IMR-90 (cell line): Measurements from ENCODE around the gene TREML2. TPM values are rescaled to one million over a fixed set of nuclear protein-coding genes. Genes with fewer than 3 reads are reported as not detected.

Source experiments
- ATAC-seq: fragments of 200-7000 bp; cut with Tn5 transposase; 2 replicates; pipeline ENCODE4 v1.9.1; 2020; ENCODE audit warnings: low read depth, mild to moderate bottlenecking, moderate library complexity
- BruUV-seq: library from RNA; stranded (reverse); fragments of 400-500 nt; replicated peaks from 2 replicates; lab custom pipeline; 2021; lab: Mats Ljungman, UMichigan
- CTCF ChIA-PET: fragments of 300-600 bp; formaldehyde crosslinking; extraction: SDS; loops from one replicate; lab custom pipeline; 2021; ENCODE audit warnings: antibody characterized with exemption; lab: Yijun Ruan, JAX
- POLR2A ChIA-PET: fragments of 300-600 bp; sonication (Branson Sonifier 250); formaldehyde crosslinking; loops from one replicate; lab custom pipeline; 2022; ENCODE audit warnings: antibody characterized with exemption; ENCODE audit not compliant: unreplicated experiment; lab: Charles Lee
- DNase-seq: peaks from one replicate; pipeline ENCODE4 v3.0.0; 2013
- H2AFZ ChIP-seq: replicated peaks from 2 replicates; pipeline ENCODE3; 2013; ENCODE audit warnings: low read length, mild to moderate bottlenecking; ENCODE audit not compliant: poor library complexity
- H2AK5ac ChIP-seq: 2 replicates; pipeline ENCODE4 v1.6.1; 2013; ENCODE audit warnings: low read depth, low read length, inconsistent platforms
- H2AK9ac ChIP-seq: replicated peaks from 2 replicates; pipeline ENCODE3; 2013; ENCODE audit warnings: mild to moderate bottlenecking, low read depth, low read length, moderate library complexity; ENCODE audit not compliant: poor library complexity
- H2BK120ac ChIP-seq: 2 replicates; pipeline ENCODE4 v1.6.1; 2013; ENCODE audit warnings: low read depth, low read length, inconsistent platforms
- H2BK15ac ChIP-seq: 3 replicates; pipeline ENCODE4 v1.6.1; 2013; ENCODE audit warnings: low read depth, low read length, inconsistent platforms
- H2BK20ac ChIP-seq: 2 replicates; pipeline ENCODE4 v1.6.1; 2013; ENCODE audit warnings: low read depth, mild to moderate bottlenecking, inconsistent platforms, low read length, moderate library complexity
- H2BK5ac ChIP-seq: 2 replicates; pipeline ENCODE4 v1.6.1; 2013; ENCODE audit warnings: mild to moderate bottlenecking, low read depth, low read length, inconsistent platforms; ENCODE audit not compliant: poor library complexity, severe bottlenecking
- H3K14ac ChIP-seq: replicated peaks from 2 replicates; pipeline ENCODE4 v1.6.1; 2013; ENCODE audit warnings: low read depth, low read length, inconsistent platforms
- H3K18ac ChIP-seq: 2 replicates; pipeline ENCODE4 v1.6.1; 2013; ENCODE audit warnings: low read depth, low read length, control low read depth
- H3K23ac ChIP-seq: 2 replicates; pipeline ENCODE4 v1.6.1; 2013; ENCODE audit warnings: low read depth, low read length, inconsistent platforms
- H3K27ac ChIP-seq: 2 replicates; pipeline ENCODE4 v1.5.1; 2013; ENCODE audit warnings: mild to moderate bottlenecking, control low read depth, low read length; ENCODE audit not compliant: insufficient read depth
- H3K27me3 ChIP-seq: 2 replicates; pipeline ENCODE4 v1.6.1; 2013; ENCODE audit warnings: low read length; ENCODE audit not compliant: control insufficient read depth, insufficient read depth
- H3K36me3 ChIP-seq: 2 replicates; pipeline ENCODE4 v1.6.1; 2013; ENCODE audit warnings: low read length, mixed read lengths; ENCODE audit not compliant: control insufficient read depth, insufficient read depth
- H3K4ac ChIP-seq: 2 replicates; pipeline ENCODE4 v1.6.1; 2013; ENCODE audit warnings: low read depth, low read length, inconsistent platforms
- H3K4me1 ChIP-seq: 2 replicates; pipeline ENCODE4 v1.6.1; 2013; ENCODE audit warnings: low read length, mixed read lengths; ENCODE audit not compliant: control insufficient read depth, insufficient read depth
- H3K4me2 ChIP-seq: 2 replicates; pipeline ENCODE4 v1.6.1; 2013; ENCODE audit warnings: low read depth, mild to moderate bottlenecking, control low read depth, low read length, moderate library complexity
- H3K4me3 ChIP-seq: 2 replicates; pipeline ENCODE4 v1.5.1; 2013; ENCODE audit warnings: low read depth, mild to moderate bottlenecking, control low read depth, low read length, moderate library complexity; ENCODE audit not compliant: insufficient read depth
- H3K56ac ChIP-seq: 2 replicates; pipeline ENCODE4 v1.6.1; 2013; ENCODE audit warnings: low read length, inconsistent platforms; ENCODE audit not compliant: insufficient read depth; ENCODE audit errors: extremely low read depth
- H3K79me1 ChIP-seq, 2 experiments: 2 replicates each; pipeline ENCODE4 v1.6.1; 2013; ENCODE audit warnings: low read length in 2 of 2, inconsistent platforms in 1 of 2, low read depth in 1 of 2
- H3K9ac ChIP-seq: 2 replicates; pipeline ENCODE4 v1.6.1; 2013; ENCODE audit warnings: low read depth, low read length, control low read depth
- H3K9me1 ChIP-seq: 2 replicates; pipeline ENCODE4 v1.6.1; 2013; ENCODE audit warnings: low read length, inconsistent platforms; ENCODE audit not compliant: insufficient read depth
- H3K9me3 ChIP-seq: 2 replicates; pipeline ENCODE4 v1.6.1; 2013; ENCODE audit warnings: low read length; ENCODE audit not compliant: control insufficient read depth, insufficient read depth
- H4K20me1 ChIP-seq: 2 replicates; pipeline ENCODE4 v1.6.1; 2013; ENCODE audit warnings: low read length, inconsistent platforms; ENCODE audit not compliant: insufficient read depth
- H4K5ac ChIP-seq: 2 replicates; pipeline ENCODE4 v1.6.1; 2013; ENCODE audit warnings: mild to moderate bottlenecking, low read depth, low read length, control low read depth
- H4K8ac ChIP-seq, 2 experiments: 2 replicates each; pipeline ENCODE4 v1.6.1; 2013; ENCODE audit warnings: low read depth in 2 of 2, low read length in 2 of 2, control low read depth in 1 of 2, inconsistent platforms in 1 of 2
- H4K91ac ChIP-seq: 2 replicates; pipeline ENCODE4 v1.6.1; 2013; ENCODE audit warnings: low read depth, low read length, inconsistent platforms; ENCODE audit not compliant: insufficient read depth
- BHLHE40 ChIP-seq: fragments of 150-350 bp; IDR thresholded peaks from 2 replicates; pipeline ENCODE4 v1.6.1; 2016; ENCODE audit warnings: mild to moderate bottlenecking, low read depth, low read length
- CHD1 ChIP-seq: IDR thresholded peaks from 2 replicates; pipeline ENCODE4 v1.6.1; 2012; ENCODE audit warnings: low read depth, low read length, improper control_type of control experiment
- CTCF ChIP-seq: conservative IDR thresholded peaks from 2 replicates; pipeline ENCODE4 v1.5.1; 2012; ENCODE audit warnings: mild to moderate bottlenecking, low read depth, low read length, improper control_type of control experiment
- ELK1 ChIP-seq: fragments of 150-350 bp; IDR thresholded peaks from 2 replicates; pipeline ENCODE4 v1.6.1; 2016; ENCODE audit warnings: low read depth, mild to moderate bottlenecking, low read length, moderate library complexity, borderline replicate concordance
- FOS ChIP-seq: fragments of 150-350 bp; IDR thresholded peaks from 2 replicates; pipeline ENCODE4 v1.6.1; 2016; ENCODE audit warnings: low read depth, low read length
- MAFK ChIP-seq: IDR thresholded peaks from 2 replicates; pipeline ENCODE4 v1.6.1; 2012; ENCODE audit warnings: low read depth, low read length, improper control_type of control experiment
- MAZ ChIP-seq: IDR thresholded peaks from 2 replicates; pipeline ENCODE4 v1.6.1; 2012; ENCODE audit warnings: low read depth, mild to moderate bottlenecking, low read length, improper control_type of control experiment, moderate library complexity, borderline replicate concordance
- MXI1 ChIP-seq: IDR thresholded peaks from 2 replicates; pipeline ENCODE4 v1.6.1; 2012; ENCODE audit warnings: low read depth, mild to moderate bottlenecking, low read length, moderate library complexity, borderline replicate concordance
- NFE2L2 ChIP-seq: fragments of 150-350 bp; IDR thresholded peaks from 2 replicates; pipeline ENCODE4 v1.6.1; 2016; ENCODE audit warnings: low read depth, mild to moderate bottlenecking, low read length
- POLR2A ChIP-seq: IDR thresholded peaks from 2 replicates; pipeline ENCODE4 v1.6.1; 2012; ENCODE audit warnings: mild to moderate bottlenecking, low read depth, low read length
- RAD21 ChIP-seq: IDR thresholded peaks from 2 replicates; pipeline ENCODE4 v1.6.1; 2012; ENCODE audit warnings: low read length, improper control_type of control experiment
- RCOR1 ChIP-seq: IDR thresholded peaks from 2 replicates; pipeline ENCODE4 v1.6.1; 2012; ENCODE audit warnings: mild to moderate bottlenecking, low read length, improper control_type of control experiment; ENCODE audit not compliant: insufficient replicate concordance
- RFX5 ChIP-seq: IDR thresholded peaks from 2 replicates; pipeline ENCODE4 v1.8.0; 2012; ENCODE audit warnings: low read depth, mild to moderate bottlenecking, low read length, moderate library complexity
- SMC3 ChIP-seq: fragments of 150-350 bp; IDR thresholded peaks from 2 replicates; pipeline ENCODE4 v1.6.1; 2016; ENCODE audit warnings: low read depth, mild to moderate bottlenecking, antibody characterized with exemption, low read length, moderate library complexity
- USF2 ChIP-seq: fragments of 150-350 bp; IDR thresholded peaks from 2 replicates; pipeline ENCODE4 v1.6.1; 2017; ENCODE audit warnings: mild to moderate bottlenecking, antibody characterized with exemption, low read length, low read depth
- WGBS, 2 experiments: methylation state at CpG; one replicate each; pipeline versions ENCODE4 v1.1.5 to v1.1.7; 2013; ENCODE audit warnings: missing lambda C conversion rate in 2 of 2; ENCODE audit not compliant: insufficient read length in 1 of 2; ENCODE audit errors: extremely low coverage in 2 of 2; 5-methylcytosine and 5-hydroxymethylcytosine counted together
- dilution Hi-C: fragments of 300-500 bp; cut with HindIII; formaldehyde crosslinking; loops from one replicate; pipeline ENCODE4 v1.14.3; 2018; ENCODE audit warnings: low sequenced_read_pairs; ENCODE audit not compliant: unreplicated experiment
- in situ Hi-C: fragments of 300-500 bp; cut with MboI; formaldehyde crosslinking; loops from 3 replicates; pipeline ENCODE4 v1.14.3; 2019; ENCODE audit warnings: low sequenced_read_pairs, inconsistent platforms, mixed read lengths
- intact Hi-C: fragments of 100-400 bp; cut with micrococcal nuclease; formaldehyde crosslinking; loops from 2 replicates; pipeline ENCODE4 v1.10.0; 2022
- polyA plus RNA-seq, 3 experiments: library from polyadenylated mRNA; depleted of rRNA; stranded (reverse); fragments of >200 nt; gene quantifications; 2 replicates each; pipeline ENCODE4 v1.2.3, GENCODE V29; 2012; ENCODE audit warnings: low replicate concordance in 1 of 3
- total RNA-seq: library from RNA; depleted of rRNA; stranded (reverse); fragments of >200 nt; gene quantifications from 2 replicates; pipeline ENCODE4 v1.2.3, GENCODE V29; 2012

TREML2 gene
- total and polyA plus RNA-seq, 2 of the 4 experiments (the other 2 are of a cell fraction): not detected

DNA sequence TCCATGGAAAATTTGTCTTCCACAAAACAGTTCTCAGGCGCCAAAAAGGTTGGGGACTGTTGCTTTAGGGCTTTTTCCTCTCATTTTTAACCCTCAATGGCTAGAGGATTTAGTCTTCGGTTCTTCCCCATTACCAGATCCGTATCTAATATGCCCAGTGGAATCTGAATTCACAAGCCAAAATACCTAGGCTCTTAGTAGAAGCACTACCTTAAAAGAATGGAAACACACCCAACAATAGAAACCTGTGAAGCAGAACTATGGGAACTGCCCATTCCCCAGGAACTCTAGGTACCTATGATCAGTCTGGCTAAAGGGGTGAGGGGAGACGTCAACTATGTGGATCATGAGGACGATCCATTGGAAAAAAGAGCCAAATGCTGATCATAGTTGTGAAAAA, 30.3 kb upstream of the TREML2 start:
- ChIA-PET CTCF (no interaction called here), POLR2A (no interaction called here)
- dilution Hi-C loops (no loop called here), in situ Hi-C loops (no loop called here), intact Hi-C loops (no loop called here)
- no peak for ATAC-seq
- no TSS peak for BruUV-seq
- no peak overlapping the region for H4K91ac ChIP-seq
- no peak overlapping the region for H2BK20ac ChIP-seq
- no CpG with 5 or more reads among the region's 5 CpGs for WGBS, 2 experiments
- H2AK9ac ChIP-seq: no peak overlapping the region
- H2BK120ac ChIP-seq: no peak overlapping the region
- no peak overlapping the region for H4K8ac ChIP-seq
- H2BK5ac ChIP-seq: no peak overlapping the region
- no peak overlapping the region for H3K4ac ChIP-seq
- H2BK15ac ChIP-seq: no peak overlapping the region
- H3K9me1 ChIP-seq: no peaks in the 10 kb centered on the region
- H3K4me1 ChIP-seq: no peaks in the 10 kb centered on the region
- H3K79me1 ChIP-seq: no peaks in the 10 kb centered on the region
- H3K9me3 ChIP-seq: no peaks in the 10 kb centered on the region
- H3K27me3 ChIP-seq: peaks cover 5% of the 10 kb centered on the region
- H3K36me3 ChIP-seq: no peaks in the 10 kb centered on the region
- H4K20me1 ChIP-seq: no peaks in the 10 kb centered on the region
- H2AFZ ChIP-seq: no peak overlapping the region
- no peak overlapping the region for H3K56ac ChIP-seq
- H4K5ac ChIP-seq: no peak overlapping the region
- H3K23ac ChIP-seq: no peak overlapping the region
- no peak overlapping the region for H3K18ac ChIP-seq
- no peak overlapping the region for H3K9ac ChIP-seq
- TF ChIP-seq NFE2L2: no peak
- TF ChIP-seq CTCF: no peak
- no peak for TF ChIP-seq CHD1
- no peak for TF ChIP-seq USF2
- TF ChIP-seq FOS: no peak
- TF ChIP-seq MAFK: no peak
- TF ChIP-seq RCOR1: no peak
- TF ChIP-seq ELK1: no peak
- no peak for TF ChIP-seq MAZ
- TF ChIP-seq POLR2A: no peak
- TF ChIP-seq BHLHE40: no peak
- TF ChIP-seq RFX5: no peak
- TF ChIP-seq RAD21: no peak
- TF ChIP-seq MXI1: no peak
- no peak for TF ChIP-seq SMC3
- no peak overlapping the region for H3K4me3 ChIP-seq
- no peak overlapping the region for H3K4me2 ChIP-seq
- no peak overlapping the region for H3K27ac ChIP-seq
- no peak overlapping the region for H2AK5ac ChIP-seq
- DNase-seq: no peak
- no peak overlapping the region for H3K14ac ChIP-seq
